ENCODE results near the gene LHX8.
"Not testable (repeated sequence)": the region's sequence is repeated elsewhere in the genome, so short reads cannot be mapped to it uniquely, and the experiment has no call there.

The LHX8 gene

DNA sequence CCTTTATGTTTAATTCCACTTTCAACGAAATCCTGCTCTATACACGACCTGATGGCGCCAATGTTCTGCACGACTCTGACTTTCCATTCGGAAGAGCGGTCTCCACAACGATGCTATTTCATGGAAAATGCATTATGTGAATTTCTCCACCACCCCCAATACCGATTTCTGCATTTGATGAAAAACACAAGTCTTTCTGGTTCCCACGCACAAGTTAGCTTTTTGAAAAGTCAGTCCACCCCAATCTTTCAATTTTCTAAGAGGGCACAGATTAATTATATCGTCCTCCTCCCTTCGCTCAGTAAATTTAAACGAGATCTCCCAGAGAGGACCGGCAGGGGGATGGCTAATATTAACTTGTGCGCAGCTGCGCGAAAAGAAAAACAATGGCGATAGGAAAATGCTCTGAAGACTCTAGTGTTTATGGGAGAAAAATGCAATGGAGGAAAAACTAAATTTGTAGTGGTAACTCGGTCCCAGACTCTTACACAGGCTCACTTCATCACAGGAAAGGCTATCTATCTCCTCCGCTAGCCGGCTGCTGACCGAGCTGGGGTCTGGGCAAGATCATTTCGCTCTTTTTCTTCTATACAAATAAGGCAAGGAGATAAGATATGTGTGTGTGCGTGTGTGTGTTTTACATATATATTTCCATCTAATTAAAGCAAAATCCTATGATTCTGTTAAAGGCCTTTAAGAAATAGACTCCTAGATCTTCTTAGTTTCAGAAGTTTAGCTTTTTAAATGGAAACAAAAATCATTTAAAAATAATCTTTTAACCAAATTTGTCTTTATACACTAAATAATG lies 1.2 kb upstream of the LHX8 start:
- DNase-seq = peak; percentile 54

DNA sequence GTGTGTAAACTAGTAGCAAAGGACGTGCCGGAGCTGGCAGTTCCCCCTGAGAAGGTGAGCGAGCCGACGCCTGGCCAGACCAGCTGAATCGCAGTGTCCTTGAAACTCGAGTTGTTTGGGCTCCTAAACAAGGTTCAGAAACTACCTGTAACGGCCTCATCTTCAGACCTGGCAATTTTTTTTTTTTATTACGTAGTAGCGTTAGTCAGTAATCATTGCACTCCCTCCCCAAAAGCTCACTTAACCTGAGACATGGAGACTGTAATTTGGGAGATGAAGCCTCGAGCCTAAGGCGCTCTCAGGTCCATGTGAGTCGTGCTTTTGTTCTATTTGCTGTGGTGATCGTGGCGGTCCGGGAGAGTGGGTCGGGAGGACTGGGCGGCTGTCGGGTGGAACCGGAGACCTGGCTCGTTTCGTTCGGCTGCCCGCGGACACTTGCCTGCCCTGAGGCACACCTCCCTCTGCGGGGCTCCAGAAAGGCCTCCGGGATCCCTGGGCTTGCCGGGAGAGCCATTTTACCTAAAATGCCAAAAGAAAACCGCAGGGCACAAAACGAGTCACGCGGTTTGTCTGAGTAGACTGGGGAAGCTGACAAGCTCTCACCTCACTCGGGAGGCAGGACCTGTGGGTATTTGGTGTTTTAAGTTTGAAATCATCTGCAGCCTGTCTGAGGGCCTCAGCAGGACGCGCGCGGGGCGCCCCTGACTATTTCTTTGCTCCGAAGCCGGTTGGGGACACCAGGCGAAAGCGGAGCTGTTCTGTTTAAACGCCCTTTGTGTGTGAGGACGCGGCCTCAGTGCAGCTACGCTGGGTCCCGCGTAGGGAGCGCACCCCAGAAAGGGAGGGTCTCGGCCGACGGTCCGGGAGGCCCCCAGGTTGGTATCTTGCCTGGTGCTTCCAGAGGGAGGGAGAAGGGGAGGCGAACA lies 722 bp downstream of the LHX8 start:
- DNase-seq = peak; percentile 75

DNA sequence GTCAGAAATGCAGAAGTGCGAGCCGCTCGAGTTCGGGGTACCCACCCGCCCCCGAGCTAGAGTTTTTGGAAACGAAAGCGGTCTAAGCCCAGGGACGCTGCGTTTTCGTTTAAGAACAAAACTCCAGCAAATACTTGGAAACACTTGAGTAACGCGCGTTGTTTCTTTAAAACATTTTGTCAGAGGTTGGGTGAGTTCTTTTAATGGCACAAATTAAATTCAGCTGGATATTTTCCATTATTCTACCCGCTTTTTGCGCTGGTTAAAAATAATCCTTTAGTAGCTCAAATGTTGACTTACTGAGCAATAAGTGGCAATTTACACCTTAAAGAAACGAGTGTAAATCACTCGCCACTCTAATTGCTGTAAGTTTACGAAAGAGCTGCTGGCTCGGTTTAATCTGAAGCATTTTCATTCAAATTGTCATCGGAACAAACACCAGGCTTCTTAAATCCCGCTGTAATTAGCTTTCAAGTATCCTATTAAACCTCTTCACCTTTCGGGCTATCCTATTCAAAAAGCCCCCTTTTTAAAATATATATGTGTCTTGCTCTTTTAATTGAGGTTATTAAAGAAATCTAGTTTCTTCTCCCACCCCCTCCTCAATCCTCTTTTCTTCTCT lies 1.5 kb downstream of the LHX8 start:
- DNase-seq = peak; percentile 48

DNA sequence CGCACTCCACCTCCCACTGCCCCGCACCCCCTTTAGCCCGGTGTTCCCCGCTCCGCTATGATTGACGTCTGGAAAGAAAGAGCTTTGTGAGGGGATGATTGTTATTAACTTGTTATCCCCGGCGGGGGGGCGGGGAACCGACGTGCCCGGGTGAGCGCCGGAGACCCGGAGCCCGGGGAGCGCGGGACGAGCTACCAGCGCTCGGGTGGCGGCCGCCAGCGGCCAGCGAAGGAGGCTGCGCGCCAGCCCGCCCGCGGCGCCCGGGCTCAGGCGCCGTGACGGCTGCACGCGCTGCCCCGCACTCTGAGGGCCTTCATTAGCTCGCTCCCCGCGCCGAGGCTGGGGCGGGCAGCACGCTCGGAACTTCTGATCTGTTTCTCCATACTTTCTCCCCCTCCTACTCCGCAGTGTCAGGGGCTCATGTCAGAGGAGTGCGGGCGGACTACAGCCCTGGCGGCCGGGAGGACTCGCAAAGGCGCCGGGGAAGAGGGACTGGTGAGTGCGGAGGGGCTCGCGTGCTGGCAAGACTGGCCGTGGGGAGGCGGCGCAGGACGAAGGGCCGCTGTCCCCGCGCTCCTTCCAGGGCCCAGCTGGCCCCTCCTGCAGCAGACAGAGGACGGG lies 2.1 kb downstream of the LHX8 start:
- peak; percentile 50 for DNase-seq

DNA sequence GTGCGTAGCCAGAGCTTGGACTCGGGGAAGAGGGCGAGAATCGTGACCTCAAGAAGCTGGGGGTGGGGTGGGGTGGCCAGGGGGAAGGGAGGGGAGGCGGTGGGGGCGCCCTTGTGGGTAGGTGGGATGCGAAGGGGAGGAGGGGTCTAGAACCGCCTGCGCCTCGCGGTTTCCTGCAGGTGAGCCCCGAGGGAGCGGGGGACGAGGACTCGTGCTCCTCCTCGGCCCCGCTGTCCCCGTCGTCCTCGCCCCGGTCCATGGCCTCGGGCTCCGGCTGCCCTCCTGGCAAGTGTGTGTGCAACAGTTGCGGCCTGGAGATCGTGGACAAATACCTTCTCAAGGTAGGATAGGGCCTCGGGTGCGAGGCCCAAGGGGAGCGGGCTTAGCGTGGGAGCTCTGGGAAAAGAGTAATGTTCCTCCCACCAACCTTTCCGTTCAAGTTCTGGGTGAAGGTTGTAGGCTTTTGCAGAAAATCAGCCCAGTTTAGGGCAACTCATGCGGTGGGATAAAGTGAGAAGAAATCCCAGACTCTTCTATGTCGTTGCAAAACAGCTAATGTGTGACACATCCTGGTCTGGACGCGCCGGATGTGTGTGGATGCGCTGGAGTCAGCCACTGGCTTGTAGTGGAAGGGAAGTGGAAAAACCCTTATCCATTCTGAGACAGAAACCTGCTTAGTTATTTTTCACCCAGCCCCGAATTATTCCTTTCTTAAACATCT lies 2.9 kb downstream of the LHX8 start:
- DNase-seq = peak; percentile 45

DNA sequence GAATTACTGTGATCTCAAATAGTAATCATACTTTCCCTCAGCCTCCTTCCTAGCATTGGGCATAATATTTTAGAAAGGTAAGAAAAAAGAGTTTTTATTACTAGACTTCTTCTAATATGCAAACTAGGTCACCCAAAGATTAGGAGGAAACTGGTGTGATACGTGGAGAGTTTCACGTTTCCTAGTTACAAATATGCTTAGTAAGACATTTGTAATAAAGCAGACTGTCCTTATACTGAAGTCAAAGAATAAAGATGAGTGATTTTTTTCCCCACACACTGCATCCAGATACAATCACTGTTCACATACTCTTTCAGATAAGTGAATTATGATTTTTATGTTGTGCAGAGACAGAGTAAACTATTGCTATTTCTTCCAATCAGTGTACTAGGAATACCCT lies 17.9 kb downstream of the LHX8 start:
- DNase-seq = no peak

DNA sequence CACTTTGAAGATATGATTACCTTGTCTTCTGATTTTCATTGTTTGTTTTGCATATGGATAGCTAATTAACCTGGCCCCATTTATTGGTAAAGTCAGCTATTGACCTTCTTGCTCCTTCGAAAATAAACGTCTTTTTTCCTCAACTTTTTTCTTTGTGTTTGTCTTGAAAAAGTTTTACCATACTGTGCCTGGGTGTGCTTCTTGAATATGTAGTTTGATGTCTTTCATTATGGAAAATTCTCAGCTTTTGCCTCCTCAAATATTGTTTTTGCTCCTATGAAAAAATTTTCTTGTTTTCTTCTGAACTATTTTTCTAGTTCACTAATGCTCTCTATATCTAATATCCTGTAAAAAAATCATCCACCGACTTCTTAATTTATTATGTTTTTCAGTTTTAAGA lies 25.0 kb downstream of the LHX8 start:
- no peak for DNase-seq

DNA sequence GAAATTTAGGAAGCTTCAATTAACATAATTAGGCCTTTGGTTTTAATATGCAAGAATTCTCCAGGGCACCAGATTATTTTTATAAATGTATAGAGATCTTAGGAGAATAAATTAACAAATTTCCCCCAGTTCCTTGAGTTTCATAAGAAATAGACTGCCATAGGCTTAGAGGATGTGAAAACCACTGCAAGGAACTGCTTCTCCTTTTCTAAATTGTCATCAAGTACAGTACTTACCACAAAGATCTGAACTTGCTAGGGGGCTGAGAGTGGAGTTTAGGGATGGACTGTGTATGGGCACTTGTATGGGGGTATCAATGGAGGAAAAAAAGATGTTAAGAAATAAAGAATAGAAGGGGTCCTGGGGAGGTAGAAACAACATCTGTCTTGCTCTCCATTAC lies 31.1 kb downstream of the LHX8 start:
- no peak for DNase-seq

DNA sequence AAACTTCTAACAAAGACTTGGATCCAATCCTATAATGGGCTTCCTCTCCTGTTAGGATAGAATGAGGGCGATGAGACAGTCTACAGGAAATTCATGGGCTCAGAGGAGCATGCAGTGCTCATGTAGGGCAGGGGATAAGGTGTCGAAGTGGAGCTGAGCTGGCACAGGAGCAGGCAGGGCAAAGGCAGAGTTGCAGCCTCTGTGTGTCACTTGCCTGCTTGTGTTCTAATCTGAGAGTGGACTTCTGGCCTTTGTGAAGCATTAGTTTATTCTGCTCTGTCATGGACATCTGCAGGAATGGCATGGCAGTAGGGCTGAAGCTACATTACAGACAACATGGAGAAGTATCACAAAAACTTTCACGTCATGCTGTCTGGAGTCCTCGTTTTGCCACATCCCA lies 32.6 kb downstream of the LHX8 start:
- no peak for DNase-seq

DNA sequence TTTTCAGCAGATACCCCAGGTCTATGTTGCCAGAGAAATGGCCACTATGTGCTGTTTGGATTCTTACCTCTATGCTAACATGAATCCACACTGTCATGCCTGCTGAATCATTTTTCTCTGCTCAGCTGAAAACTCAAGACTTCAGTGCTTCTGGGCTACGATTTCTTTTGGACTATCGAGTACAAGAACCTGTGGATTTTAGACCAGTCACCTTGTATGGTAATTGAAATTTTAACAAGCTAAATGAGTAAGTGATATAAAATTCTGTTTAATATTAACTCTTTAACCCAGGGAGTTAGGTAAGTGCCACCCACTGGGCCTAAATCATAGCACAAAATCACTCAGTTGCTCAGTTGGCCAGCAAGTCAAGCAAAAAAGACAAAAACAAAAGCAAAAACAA lies 35.8 kb downstream of the LHX8 start:
- DNase-seq = no peak

DNA sequence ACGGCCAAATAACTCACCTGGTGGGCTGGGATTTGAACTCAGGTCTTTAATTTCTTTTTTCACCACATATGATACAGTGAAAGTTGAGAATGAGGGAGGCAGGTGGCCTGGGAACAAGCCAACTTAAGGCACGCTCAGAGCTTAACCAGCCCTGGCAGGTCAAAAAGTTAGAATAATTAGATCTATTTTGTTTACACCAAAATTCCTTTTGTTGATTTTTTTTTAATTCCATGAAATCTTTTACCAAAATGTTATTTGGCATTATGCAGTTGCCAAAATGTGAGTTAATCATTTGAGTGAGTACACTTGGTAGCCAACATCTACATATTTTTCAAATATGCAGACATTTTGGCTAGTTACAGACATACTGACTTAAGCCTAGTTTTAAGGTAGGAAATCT lies 36.8 kb downstream of the LHX8 start:
- no peak for DNase-seq

DNA sequence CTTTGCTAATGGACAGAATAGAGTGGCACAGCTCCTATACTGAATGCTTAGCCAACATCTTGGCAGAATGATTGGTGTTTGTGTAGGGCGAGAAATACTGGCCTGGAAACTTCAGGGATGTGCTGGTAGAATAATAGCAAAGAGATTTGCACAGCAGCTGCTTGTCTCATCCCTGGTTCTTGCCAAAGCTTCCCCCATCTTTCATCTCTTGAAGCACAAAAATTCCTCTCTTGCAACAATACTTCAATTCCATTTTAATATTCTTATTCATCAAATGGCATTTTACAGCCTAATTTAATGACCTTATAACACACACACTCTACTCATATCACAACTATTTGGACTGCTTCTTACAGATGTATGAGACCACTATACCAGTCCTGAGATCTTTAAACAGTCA lies 37.7 kb downstream of the LHX8 start:
- no peak for DNase-seq

DNA sequence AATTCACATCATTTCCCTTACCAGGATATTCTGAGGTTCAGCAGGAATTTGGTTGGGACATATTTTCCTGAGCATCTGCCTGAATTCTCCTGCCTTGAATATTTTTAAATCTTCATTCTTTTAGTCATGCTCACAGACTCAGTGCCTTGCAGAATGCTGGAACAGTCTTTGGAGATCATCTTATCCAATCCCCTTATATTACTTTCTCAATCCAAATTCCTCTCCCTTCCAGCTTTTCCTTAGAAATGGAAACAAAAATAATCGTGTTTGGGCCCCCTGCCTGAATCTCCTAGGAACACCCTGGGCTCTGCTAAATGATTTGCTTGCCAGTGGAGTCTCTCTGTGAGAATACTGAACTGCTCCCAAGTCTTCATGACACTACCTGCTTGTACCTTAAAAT lies 38.4 kb downstream of the LHX8 start:
- no peak for DNase-seq

DNA sequence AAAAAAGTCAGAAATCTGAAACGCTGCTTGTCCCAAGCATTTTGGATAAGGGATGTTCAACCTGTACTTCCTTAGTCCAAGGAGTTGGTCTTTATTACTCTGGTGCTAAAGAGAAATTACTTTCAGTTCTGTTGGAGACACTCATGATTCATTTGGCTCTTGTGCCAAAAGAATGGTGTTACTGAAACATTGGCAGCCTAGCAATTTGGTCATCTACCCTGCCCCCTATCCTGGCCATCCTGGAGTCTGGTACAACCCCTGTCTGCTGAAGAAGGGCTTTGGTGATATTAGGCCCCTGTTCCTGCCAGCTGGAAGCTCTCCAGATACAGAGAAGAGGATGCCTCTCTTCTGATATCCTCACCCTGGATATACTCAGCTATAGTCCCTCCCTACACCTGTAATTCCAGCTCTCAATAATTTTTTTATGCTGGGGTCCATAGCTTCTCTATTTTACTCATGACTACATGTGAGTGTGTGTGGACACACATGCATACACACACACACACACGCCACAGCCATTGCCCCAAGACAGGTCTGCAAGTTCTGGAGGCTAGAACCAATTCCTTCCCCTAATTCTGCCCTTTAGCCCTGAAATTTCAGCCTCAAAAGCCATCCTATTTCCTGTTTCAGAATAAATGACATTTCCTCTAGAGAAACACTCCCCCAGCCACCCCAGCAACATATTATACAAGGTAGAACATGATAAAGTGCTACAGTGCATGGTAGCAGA lies 40.0 kb downstream of the LHX8 start:
- DNase-seq = no peak

DNA sequence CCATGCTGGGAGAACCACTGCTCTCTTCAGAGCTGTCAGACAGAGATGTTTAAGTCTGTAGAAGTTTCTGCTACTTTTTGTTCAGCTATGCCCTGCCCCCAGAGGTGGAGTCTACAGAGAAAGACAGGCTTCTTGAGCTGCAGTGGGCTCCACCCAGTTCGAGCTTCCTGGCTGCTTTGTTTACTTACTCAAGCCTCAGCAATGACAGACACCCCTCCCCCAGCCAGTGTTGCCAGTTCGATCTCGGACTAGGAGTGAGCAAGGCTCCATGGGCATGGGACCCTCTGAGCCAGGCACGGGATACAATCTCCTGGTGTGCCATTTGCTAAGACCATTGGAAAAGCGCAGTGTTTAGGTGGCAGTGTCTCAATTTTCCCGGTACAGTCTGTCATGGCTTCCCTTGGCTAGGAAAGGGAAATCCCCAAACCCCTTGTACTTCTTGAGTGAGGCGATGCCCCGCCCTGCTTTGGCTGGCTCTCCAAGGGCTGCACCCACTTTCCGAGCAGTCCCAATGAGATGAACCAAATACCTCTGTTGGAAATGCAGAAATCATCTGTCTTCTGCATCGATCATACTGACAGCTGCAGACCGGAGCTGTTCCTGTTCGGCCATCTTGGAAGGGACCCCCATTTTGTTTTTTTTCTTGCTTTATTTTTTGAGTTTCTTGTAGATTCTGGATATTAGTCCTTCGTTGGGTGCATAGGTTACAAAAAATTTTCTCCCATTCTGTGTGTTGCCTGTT lies 47.2 kb downstream of the LHX8 start:
- DNase-seq = not testable (repeated sequence)

DNA sequence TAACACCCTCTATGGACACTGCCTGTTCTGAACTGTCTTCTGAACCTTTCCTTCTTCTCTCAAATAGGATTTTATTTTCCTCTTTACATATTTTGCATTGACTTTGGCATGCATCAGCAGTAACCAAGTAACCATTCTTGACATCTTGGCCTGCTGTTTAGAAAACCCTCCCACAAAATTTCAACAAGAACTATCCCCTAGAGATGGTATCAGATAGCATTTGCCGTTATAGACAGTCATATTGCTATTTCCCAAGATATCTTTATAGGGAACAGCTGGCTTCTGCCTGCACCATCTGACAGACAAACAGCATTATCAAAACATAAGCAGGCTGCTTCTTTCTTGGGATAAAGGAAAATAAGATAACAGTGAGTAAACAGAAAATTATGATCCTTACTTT lies 54.7 kb downstream of the LHX8 start:
- no peak for DNase-seq

DNA sequence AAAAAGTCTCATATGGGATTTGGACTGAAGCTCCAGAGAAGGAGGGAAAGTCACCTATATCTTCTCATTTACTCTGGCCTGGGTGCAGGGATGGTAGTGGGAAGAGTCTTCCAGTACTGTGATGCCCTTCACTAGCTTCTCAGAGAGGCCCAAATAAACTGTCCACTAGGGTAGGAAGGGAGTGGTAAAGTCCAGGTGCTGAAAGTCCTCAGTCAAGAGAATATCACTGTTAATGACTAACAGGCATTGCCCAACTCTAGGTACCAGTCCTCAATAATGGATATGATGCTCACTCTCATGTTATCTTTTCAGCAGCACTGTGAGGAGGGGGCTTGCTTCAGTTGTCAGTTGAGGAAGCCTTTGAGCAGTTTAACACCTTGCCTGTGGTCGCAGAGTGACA lies 64.0 kb downstream of the LHX8 start:
- DNase-seq = no peak

DNA sequence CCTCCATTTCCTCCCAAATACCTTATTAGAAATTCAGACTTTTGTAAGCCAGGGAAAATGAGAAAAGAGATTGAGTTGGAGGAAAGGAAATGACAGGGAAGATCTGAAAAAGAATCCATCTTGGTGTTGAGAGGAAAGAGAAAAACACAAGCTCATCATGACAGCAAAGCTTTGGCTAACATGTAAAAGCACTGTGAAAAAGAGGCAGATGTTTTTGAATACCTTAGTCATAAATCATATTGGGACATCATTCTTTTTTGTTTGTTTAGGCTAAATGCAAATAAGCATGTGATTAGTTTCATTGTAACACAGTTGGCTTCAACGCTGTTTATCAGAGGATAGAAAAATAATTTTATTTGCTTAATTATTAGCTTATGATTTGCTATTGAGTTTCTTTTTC lies 64.6 kb downstream of the LHX8 start:
- no peak for DNase-seq

DNA sequence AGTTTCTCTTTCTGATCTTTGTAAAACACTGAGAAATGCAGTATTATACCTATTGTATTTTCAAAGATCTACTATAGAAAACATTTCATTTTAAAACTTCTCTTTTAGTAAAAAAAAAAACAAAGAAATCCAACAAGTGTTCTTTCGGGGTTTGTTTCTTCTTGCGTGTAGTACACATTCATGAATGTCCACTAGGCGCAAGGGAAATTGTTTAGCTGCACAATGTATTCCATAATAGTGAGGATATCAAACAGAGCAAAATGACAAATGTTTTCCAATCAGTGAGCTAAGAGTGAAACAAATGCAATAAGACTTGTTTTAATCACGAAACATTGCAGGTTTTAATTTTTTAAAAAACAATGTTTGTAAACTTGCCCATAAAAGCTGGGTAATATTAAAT lies 68.6 kb downstream of the LHX8 start:
- no peak for DNase-seq

DNA sequence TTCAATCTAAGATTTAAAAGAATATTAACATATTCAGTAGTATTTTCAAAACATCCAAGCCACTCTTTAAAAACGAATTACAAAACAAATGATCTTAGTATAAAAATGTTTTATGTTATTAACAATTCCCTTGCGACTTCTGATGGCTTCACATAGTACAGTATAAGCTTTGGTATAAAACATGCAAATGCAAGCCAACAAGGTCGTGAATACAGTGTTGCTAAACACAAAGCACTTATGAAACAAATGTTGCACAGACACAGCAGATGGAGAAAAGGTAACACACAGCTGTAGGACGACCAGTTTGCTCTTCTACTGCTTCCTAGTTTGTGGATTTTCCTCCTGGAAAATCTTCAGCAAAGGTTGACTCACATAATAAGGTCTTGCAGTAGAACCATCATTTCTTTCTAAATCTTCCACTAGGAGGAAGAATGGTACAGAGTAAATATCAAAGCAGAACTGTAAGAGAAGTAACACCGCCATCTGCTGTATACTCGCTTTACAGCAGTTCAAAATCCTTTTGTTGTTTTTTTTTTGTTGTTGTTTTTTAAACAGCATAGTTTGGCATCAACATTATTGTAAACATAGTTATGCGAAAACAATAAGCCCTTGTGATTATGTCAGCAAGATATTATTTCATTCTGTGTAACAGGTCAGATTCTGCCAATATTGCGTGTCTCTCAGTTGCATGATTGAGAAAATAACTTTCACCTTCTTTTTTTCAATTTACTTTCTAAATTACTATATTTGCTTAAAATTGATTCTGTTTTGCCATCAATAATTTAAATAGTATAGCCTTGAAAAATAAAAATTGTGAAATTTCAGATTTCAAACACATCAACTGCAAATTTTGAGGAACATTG lies 69.5 kb downstream of the LHX8 start:
- DNase-seq = no peak
